K562 (cell line): ENCODE data around the gene IRF2. TPM values are rescaled to one million over a fixed set of nuclear protein-coding genes. Genes with fewer than 3 reads are reported as not detected.

Source experiments
- ATAC-seq: fragments of 200-7000 bp; cut with Tn5 transposase; 3 replicates; pipeline ENCODE4 v1.9.1; 2020; ENCODE audit warnings: moderate library complexity
- BruUV-seq: library from RNA; stranded (reverse); fragments of 400-500 nt; replicated peaks from 2 replicates; lab custom pipeline; 2021; lab: Mats Ljungman, UMichigan
- CTCF ChIA-PET: fragments of 300-600 bp; formaldehyde crosslinking; extraction: SDS; loops from one replicate; lab custom pipeline; 2021; ENCODE audit warnings: low intra/inter-chr PET ratio; lab: Yijun Ruan, JAX
- POLR2A ChIA-PET: fragments of 300-600, 350-650 bp; sonication (Branson Sonifier 250); formaldehyde crosslinking; extraction: SDS; loops from one replicate; lab custom pipeline; 2021; ENCODE audit warnings: antibody characterized with exemption, inconsistent platforms; lab: Yijun Ruan, JAX
- DNase-seq, 4 experiments: peaks; one replicate each; pipeline versions ENCODE4 v3.0.0 to v3.0.0-alpha.2; 2011 to 2018; ENCODE audit warnings: low spot score in 3 of 4, mixed read lengths in 3 of 4; ENCODE audit errors: extremely low read depth in 1 of 4
- FAIRE-seq: peaks from 2 replicates; lab custom pipeline; 2011; peaks lifted over from hg19 to GRCh38; lab: Jason Lieb, UNC
- H2AFZ ChIP-seq: 2 replicates; pipeline ENCODE4 v1.6.0; 2011; ENCODE audit warnings: low read depth, low read length, control low read depth, inconsistent platforms
- H3K27ac ChIP-seq: fragments of 200-600 bp; 3 replicates; pipeline ENCODE4 v1.8.0; 2011; ENCODE audit warnings: low read depth, mild to moderate bottlenecking, control low read depth, inconsistent platforms, low read length, moderate library complexity, mixed read lengths; ENCODE audit errors: extremely low read depth
- H3K27me3 ChIP-seq, 2 experiments: fragments of 300-600 bp in 1 of 2; 2 replicates in 1 of 2; 3 replicates in 1 of 2; pipeline versions ENCODE4 v1.6.0 to v1.8.0; 2011; ENCODE audit warnings: inconsistent platforms in 2 of 2, low read length in 2 of 2, mild to moderate bottlenecking in 1 of 2, mixed read lengths in 1 of 2, moderate library complexity in 1 of 2; ENCODE audit not compliant: control insufficient read depth in 2 of 2, insufficient read depth in 2 of 2
- H3K36me3 ChIP-seq: fragments of 300-600 bp; 3 replicates; pipeline ENCODE4 v1.8.0; 2011; ENCODE audit warnings: mild to moderate bottlenecking, low read length, inconsistent platforms; ENCODE audit not compliant: control insufficient read depth, insufficient read depth
- H3K4me1 ChIP-seq, 2 experiments: fragments of 200-600 bp in 1 of 2; replicated peaks in 1 of 2; 2 replicates in 1 of 2; 3 replicates in 1 of 2; pipeline versions ENCODE4 v1.5.1 to v1.8.0; 2011; ENCODE audit warnings: inconsistent platforms in 2 of 2, low read length in 2 of 2, mild to moderate bottlenecking in 1 of 2, mixed read lengths in 1 of 2, moderate library complexity in 1 of 2; ENCODE audit not compliant: control insufficient read depth in 2 of 2, insufficient read depth in 2 of 2
- H3K4me2 ChIP-seq: 2 replicates; pipeline ENCODE4 v1.6.1; 2011; ENCODE audit warnings: low read length, control low read depth, inconsistent platforms, mixed read lengths; ENCODE audit not compliant: insufficient read depth
- H3K4me3 ChIP-seq: fragments of 200-600 bp; sonication (generic), shearing (Covaris generic); 2 replicates; pipeline ENCODE4 v1.5.1; 2016; ENCODE audit warnings: control low read depth, inconsistent platforms
- H3K79me2 ChIP-seq: fragments of 200-600 bp; 3 replicates; pipeline ENCODE4 v1.8.0; 2011; ENCODE audit warnings: low read length, inconsistent platforms; ENCODE audit not compliant: control insufficient read depth, insufficient read depth
- H3K9ac ChIP-seq, 2 experiments: 2 replicates each; pipeline versions ENCODE4 v1.6.0 to v1.6.1; 2011; ENCODE audit warnings: low read depth in 2 of 2, low read length in 2 of 2, control low read depth in 1 of 2, inconsistent platforms in 1 of 2, mild to moderate bottlenecking in 1 of 2, mixed read lengths in 1 of 2; ENCODE audit not compliant: insufficient read depth in 1 of 2
- H3K9me1 ChIP-seq: one replicate; pipeline ENCODE4 v1.6.0; 2011; ENCODE audit warnings: inconsistent platforms, mild to moderate bottlenecking, low read length, moderate library complexity; ENCODE audit not compliant: control insufficient read depth, insufficient read depth
- H3K9me3 ChIP-seq: replicated peaks from 2 replicates; pipeline ENCODE4 v1.5.1; 2011; ENCODE audit warnings: low read depth, low read length, inconsistent platforms; ENCODE audit not compliant: control insufficient read depth, insufficient read depth
- H4K20me1 ChIP-seq: replicated peaks from 2 replicates; pipeline ENCODE4 v1.6.1; 2011; ENCODE audit warnings: low read length, inconsistent platforms, mixed read lengths; ENCODE audit not compliant: control insufficient read depth, insufficient read depth
- BCL6 ChIP-seq: fragments of 250-450 bp; sonication (Bioruptor Pico); IDR thresholded peaks from 2 replicates; pipeline ENCODE4 v1.4.0; 2020
- E2F8 ChIP-seq: fragments of 450-650 bp; IDR thresholded peaks from 2 replicates; pipeline ENCODE4 v1.7.1; 2018; ENCODE audit warnings: mild to moderate bottlenecking, low read depth; ENCODE audit not compliant: partially characterized antibody
- E4F1 ChIP-seq: fragments of 250-450 bp; sonication (Bioruptor Pico); IDR thresholded peaks from 2 replicates; pipeline ENCODE4 v1.5.0; 2021; ENCODE audit warnings: mild to moderate bottlenecking, borderline replicate concordance
- HBP1 ChIP-seq: fragments of 450-650 bp; formaldehyde crosslinking; IDR thresholded peaks from 2 replicates; pipeline ENCODE4 v1.4.0; 2022; ENCODE audit warnings: missing genetic modification characterization
- SRF ChIP-seq, 2 experiments: fragments of 250-450, 450-650 bp in 1 of 2; sonication (Bioruptor Pico) in 1 of 2; sonication (generic) in 1 of 2; formaldehyde crosslinking; IDR thresholded peaks; 2 replicates each; pipeline versions ENCODE4 v1.5.0 to v1.5.1; 2020 to 2022; ENCODE audit warnings: mild to moderate bottlenecking in 1 of 2, missing genetic modification reagents in 1 of 2
- XRCC5 ChIP-seq: fragments of 200-400 bp; formaldehyde crosslinking; IDR thresholded peaks from 2 replicates; pipeline ENCODE4 v1.6.1; 2017; ENCODE audit warnings: low read depth, mild to moderate bottlenecking, low read length
- ZNF311 ChIP-seq: fragments of 250-450 bp; sonication (Bioruptor Pico); IDR thresholded peaks from 2 replicates; pipeline ENCODE4 v1.4.0; 2020; ENCODE audit warnings: mild to moderate bottlenecking, moderate library complexity
- WGBS: fragments of 100-300 bp; shearing (Covaris generic); methylation state at CpG from one replicate; pipeline ENCODE4 v1.1.6; 2016; ENCODE audit warnings: low coverage, mixed read lengths; ENCODE audit not compliant: insufficient coverage; ENCODE audit errors: missing lambda C conversion rate; 5-methylcytosine and 5-hydroxymethylcytosine counted together
- in situ Hi-C: fragments of 300-500 bp; cut with MboI; formaldehyde crosslinking; loops from 4 replicates; pipeline ENCODE4 v1.15.0; 2018; ENCODE audit warnings: inconsistent platforms, mixed read lengths
- intact Hi-C: fragments of 100-400 bp; cut with micrococcal nuclease; formaldehyde crosslinking; loops from 2 replicates; pipeline ENCODE4 v1.14.2; 2022
- polyA plus RNA-seq, 8 experiments: library from polyadenylated mRNA; depleted of rRNA in 4 of 8; stranded (reverse) in 5 of 8; unstranded in 3 of 8; fragments of >200 nt; fragmentation: Nextera tagmentation in 2 of 8; fragmentation: Illumina TruSeq in 1 of 8; extraction: Ambion mirVana in 2 of 8; extraction: Trizol in 1 of 8; gene quantifications; 2 replicates each; pipeline versions ENCODE4 v1.2.1 to v1.2.3, GENCODE V29; 2011 to 2014; ENCODE audit warnings: inconsistent platforms in 1 of 8, missing spikeins in 1 of 8
- total RNA-seq, 7 experiments: library from RNA; depleted of rRNA in 6 of 7; stranded (reverse); fragments of >200 nt in 6 of 7; fragmentation: Illumina TruSeq in 2 of 7; extraction: Trizol in 2 of 7; gene quantifications; 2 replicates each; pipeline versions ENCODE4 v1.2.1 to v1.2.3, GENCODE V29; 2011 to 2021; ENCODE audit warnings: low replicate concordance in 1 of 7

Gene IRF2
- total and polyA plus RNA-seq, 9 of the 15 experiments (the other 6 are each of a cell fraction or from before 2014, with no cell fraction given), result 7.1 to 17.1 (median 11.3) TPM

- no TSS peak for BruUV-seq
- WGBS, result 82% methylated on average over 13 of the region's 13 CpGs
- H3K4me3 ChIP-seq, result no peak overlapping the region
- DNase-seq, result no peak
- peaks cover 5% of the 10 kb centered on the region for H4K20me1 ChIP-seq
- peaks cover 0 to 3% of the 10 kb centered on the region in 2 experiments; a peak in 1 of 5 replicates for H3K4me1 ChIP-seq
- no peaks in the 10 kb centered on the region for H3K27me3 ChIP-seq
- H3K27ac ChIP-seq, result no peak overlapping the region
- H3K79me2 ChIP-seq, result peaks cover 5% of the 10 kb centered on the region; the same call in 1 of the 3 replicates
- H3K36me3 ChIP-seq, result no peaks in the 10 kb centered on the region; the same call in 2 of the 3 replicates
- FAIRE-seq, result no peak
- no peak overlapping the region for H2AFZ ChIP-seq
- no peak overlapping the region for H3K9ac ChIP-seq
- in situ Hi-C loops (no loop called here), intact Hi-C loops (no loop called here)
- H3K9me3 ChIP-seq, result no peaks in the 10 kb centered on the region
- no peak for ATAC-seq
- CTCF ChIA-PET, result no interaction called here
- no peak overlapping the region for H3K4me2 ChIP-seq
- POLR2A ChIA-PET, result no interaction called here
- H3K9me1 ChIP-seq, result no peaks in the 10 kb centered on the region
- TF ChIP-seq ZNF311 (CRISPR knock-in tag) (no peak), SRF (CRISPR knock-in tag; IDR thresholded peaks at IDR 0.05) (no peak), E4F1 (CRISPR knock-in tag) (no peak), E2F8 (no peak), HBP1 (CRISPR knock-in tag) (no peak), XRCC5 (no peak), BCL6 (CRISPR knock-in tag) (no peak)
Measured at GRCh38 chr4:184434021-184434420, 40.3 kb downstream of the IRF2 start.
